Retina (tissue), 1 donor: ENCODE results near the gene ELFN2.
"Not testable (repeated sequence)": the region's sequence is repeated elsewhere in the genome, so short reads cannot be mapped to it uniquely, and the experiment has no call there.

Experiments
- DNase-seq: peaks from one replicate; pipeline ENCODE4 v3.0.0-alpha.2; 2016

Gene ELFN2, protein sequence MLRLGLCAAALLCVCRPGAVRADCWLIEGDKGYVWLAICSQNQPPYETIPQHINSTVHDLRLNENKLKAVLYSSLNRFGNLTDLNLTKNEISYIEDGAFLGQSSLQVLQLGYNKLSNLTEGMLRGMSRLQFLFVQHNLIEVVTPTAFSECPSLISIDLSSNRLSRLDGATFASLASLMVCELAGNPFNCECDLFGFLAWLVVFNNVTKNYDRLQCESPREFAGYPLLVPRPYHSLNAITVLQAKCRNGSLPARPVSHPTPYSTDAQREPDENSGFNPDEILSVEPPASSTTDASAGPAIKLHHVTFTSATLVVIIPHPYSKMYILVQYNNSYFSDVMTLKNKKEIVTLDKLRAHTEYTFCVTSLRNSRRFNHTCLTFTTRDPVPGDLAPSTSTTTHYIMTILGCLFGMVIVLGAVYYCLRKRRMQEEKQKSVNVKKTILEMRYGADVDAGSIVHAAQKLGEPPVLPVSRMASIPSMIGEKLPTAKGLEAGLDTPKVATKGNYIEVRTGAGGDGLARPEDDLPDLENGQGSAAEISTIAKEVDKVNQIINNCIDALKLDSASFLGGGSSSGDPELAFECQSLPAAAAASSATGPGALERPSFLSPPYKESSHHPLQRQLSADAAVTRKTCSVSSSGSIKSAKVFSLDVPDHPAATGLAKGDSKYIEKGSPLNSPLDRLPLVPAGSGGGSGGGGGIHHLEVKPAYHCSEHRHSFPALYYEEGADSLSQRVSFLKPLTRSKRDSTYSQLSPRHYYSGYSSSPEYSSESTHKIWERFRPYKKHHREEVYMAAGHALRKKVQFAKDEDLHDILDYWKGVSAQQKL

GRCh38 chr22:37427135-37427710 is at the start of gene ELFN2:
Gene ELFN2 (minus strand): TSS chr22:37427479. CDS start chr22:37375534, 51,945 bp downstream.
- DNase-seq, result peak; percentile 56

GRCh38 chr22:37476389-37477329 is 49.4 kb upstream of the ELFN2 start:
- no peak for DNase-seq

- DNase-seq, result no peak
Measured at GRCh38 chr22:37474447-37475090, 47.3 kb upstream of the ELFN2 start.

GRCh38 chr22:37473437-37473946 is 46.2 kb upstream of the ELFN2 start:
- DNase-seq, result no peak

- no peak for DNase-seq
Measured at GRCh38 chr22:37472418-37473006, 45.2 kb upstream of the ELFN2 start.

GRCh38 chr22:37471727-37472417 is 44.6 kb upstream of the ELFN2 start:
- DNase-seq, result no peak

- DNase-seq, result no peak
Measured at GRCh38 chr22:37470087-37470445, 42.8 kb upstream of the ELFN2 start.

- no peak for DNase-seq
Measured at GRCh38 chr22:37469416-37470086, 42.3 kb upstream of the ELFN2 start.

- DNase-seq, result not testable (repeated sequence)
Measured at GRCh38 chr22:37468201-37468695, 41.0 kb upstream of the ELFN2 start.

DNA sequence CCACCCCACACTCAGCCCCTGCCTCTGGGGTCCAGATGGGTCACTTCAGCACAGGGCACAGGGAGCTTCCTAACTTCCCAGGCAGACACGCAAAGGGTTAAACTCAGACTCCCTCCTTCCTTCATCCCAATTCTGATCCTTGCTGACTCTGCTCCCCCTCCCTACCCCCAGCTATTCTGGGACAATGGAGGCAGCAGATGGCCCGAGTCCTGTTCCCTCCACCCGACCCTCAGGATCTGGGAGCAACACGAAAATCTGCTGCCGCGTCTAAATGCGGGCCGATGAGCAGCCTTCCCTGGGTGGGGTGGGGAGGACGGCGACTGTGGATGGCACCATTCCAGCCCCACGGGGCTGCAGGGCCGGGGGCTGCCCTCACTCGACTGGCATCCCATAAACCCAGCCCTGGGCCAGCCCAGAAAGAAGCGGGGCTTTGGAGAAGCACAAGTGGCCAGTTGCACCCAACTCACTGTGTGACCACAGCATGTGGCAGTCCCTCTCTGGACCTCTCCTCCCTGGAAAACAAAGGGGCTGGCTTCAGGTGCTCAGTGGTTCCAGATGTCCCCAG is 40.2 kb upstream of the ELFN2 start:
- no peak for DNase-seq

DNA sequence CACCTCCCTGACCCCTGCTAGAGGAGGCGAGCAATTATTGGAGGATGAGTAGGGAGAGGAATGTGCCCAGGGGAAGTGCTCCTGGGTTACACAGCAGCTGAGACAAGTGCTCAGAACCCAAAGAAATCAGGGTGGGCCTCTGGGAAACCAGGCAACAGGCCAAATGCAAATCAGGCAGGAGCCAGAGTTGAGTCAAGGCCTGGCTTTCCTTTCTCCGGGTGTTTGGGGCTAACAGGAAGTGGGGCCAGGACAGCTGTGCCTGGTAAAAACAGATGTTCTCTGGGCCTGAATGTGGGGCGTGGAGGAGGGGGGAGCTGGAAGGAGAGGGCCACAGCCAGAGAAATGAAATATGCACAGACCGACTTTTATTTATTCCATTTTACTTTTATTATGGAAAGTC is 36.9 kb upstream of the ELFN2 start:
- DNase-seq, result no peak

- no peak for DNase-seq
Measured at GRCh38 chr22:37462983-37463382, 35.7 kb upstream of the ELFN2 start.

- no peak for DNase-seq
Measured at GRCh38 chr22:37462436-37462835, 35.2 kb upstream of the ELFN2 start.

DNA sequence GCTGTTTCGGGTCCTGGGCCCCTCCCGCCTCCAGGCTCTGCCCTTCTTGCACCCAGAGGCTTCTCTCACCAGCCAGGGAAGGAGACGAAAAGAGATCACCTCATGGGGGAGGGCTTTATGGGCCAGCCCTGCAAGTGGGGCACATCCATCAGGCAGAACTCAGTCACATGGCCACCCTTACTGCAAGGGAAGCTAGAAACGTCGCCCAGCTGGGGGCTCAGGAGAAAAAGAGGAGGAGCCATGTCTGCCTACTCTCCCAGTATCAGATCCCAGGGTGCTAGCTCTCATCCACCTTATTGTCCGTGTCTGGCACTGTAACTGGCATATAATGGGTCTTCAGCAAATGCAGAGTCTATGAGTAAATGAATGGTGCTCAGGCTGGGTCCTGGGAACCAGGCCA is 34.7 kb upstream of the ELFN2 start:
- peak; percentile 36 for DNase-seq

DNA sequence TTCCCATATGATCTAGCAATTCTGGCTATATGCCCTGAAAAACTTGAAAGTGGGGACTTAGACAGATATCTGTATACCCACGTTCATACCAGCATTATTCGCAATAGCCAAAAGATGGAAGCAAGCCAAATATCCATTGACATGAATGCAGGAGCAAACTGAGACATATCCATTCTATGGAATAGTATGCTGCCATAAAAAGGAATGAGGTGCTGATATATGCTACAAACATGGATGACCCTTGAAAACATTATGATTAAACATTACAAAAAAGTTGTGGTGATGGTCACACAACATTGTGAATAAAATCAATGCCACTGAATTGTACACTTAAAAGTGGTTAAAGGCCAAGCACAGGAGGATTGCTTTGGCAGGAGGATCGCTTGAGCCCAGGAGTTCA is 33.4 kb upstream of the ELFN2 start:
- DNase-seq, result no peak

DNA sequence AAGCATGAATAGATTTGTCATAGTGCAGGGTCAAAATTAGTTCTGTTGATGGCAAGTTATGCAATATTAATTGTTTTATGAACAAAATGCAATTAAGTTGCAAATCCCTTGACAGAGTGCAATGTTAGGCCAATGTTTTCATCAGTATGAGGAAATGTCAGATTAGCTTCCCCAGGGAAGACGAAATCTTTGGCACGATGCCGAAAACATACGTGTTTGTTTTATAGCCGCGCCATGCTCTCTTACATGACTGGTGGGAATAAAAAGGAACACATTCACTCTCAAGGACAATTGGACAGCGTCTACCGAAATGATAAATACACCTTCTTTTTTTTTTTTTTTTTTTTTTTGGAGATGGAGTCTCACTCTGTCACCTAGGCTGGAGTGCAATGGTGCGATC is 31.9 kb upstream of the ELFN2 start:
- DNase-seq, result no peak

DNA sequence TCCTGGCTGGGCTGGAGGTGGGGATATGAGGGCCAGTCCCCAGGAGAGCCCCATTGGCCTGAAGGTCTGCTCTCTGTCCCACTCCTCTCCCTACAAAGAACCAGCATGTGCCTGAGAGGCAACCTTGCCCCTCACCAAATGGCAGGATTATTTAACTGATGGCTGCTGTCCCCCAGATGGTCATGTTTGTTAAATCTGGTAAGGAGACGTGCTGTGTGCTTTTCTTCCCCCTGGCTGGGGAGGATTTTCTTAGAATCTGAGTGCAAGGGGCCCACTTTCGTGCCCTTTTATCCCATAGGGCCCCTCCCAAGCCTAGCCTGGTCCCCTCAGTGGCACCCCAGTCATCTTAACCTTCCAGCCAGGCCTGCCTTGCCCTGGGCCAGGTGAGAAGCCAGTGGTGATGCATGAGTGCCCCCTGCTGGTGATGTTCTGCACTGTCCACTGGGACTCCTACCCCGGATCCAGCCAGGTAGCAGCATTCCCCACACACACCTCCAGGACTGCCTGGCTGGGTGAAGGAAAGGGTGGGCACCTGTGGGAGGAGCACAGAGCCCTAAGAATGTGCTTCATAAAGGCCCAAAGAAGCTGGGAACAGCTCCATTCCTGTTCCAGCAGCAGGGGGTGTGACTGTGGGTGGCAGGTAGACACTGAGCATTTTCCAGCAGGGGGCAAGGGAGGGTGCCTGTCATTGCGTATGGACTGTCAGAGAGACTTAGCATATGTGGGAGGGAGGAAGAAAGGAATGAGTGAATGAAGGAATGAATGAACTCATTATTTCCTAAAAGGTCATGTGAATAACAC is 30.0 kb upstream of the ELFN2 start:
- peak; percentile 86 for DNase-seq

DNA sequence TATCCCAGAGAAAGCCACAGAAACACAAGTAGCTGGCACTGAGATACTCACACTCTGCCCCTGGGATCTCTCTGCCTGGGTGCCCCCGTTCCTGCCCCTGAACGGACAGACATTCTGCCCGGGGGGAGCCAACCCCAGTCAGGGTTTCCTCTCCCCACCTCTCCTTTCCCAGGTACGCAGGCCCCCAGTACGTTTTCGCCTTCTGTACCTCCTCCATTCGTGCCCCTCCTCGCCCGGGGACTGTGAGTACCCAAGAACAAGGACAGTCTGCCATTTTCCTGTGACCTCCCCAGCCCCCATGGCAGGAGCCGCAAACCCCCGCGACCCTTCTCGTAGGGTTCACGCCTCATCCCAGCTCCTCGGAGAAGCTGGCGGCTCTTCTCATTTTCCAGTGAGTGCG is 29.1 kb upstream of the ELFN2 start:
- DNase-seq, result no peak

DNA sequence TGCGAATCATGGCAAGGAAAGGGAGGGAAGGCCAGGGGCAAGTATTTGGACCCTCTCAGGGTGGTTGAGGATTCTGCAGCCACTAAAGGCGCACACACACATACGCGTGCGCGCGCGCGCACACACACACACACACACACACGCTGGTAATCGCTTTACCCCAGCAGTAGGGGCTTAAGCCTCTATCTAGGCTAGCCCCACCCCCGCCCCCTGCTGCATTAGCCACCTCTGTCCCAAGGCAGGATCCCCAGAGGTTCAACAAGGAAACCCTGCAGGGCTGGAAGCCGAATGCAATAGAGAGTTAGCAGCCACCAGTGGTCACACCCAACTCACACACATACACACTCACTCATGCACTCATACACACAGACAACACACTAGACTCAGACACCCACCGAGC is 28.6 kb upstream of the ELFN2 start:
- peak; percentile 56 for DNase-seq
